ENCODE measurements around the gene DPP10. TPM values are rescaled to one million over a fixed set of nuclear protein-coding genes. Genes with fewer than 3 reads are reported as not detected.

Gene DPP10
- total RNA-seq, 1 donor from 2014 or later, result 6.5 TPM

DNA sequence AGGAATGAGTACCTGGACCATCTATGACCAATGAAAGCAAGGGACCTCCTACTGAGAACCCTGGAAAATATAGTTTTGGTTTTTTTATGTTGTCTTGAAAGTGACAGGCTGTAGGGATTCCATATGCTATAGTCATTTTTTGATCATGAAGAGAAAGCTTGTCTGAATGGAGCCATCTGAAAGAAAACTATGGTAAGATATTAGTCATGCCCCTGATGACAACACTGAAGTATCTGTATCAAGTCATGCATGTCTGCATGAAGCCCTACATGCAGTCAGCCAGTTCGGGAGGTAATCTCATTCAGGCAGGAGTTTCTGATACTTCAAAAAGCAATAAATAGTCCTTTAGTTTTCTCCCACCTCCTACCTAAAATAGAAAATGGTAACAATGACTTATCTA lies 1042.0 kb downstream of the DPP10 start:
- no peaks in the 10 kb centered on the region for H3K36me3 Mint-ChIP-seq
- no peaks in the 10 kb centered on the region for H3K9me3 ChIP-seq (ENCODE audit: low read depth)
- H3K27me3 Mint-ChIP-seq (ENCODE audit: insufficient read depth, low read depth), result peaks cover 3% of the 10 kb centered on the region
- H3K27ac ChIP-seq, result no peak overlapping the region
- H4K20me1 ChIP-seq (ENCODE audit: low read depth), result no peaks in the 10 kb centered on the region
- no peak overlapping the region for H3K9ac ChIP-seq
- no peak overlapping the region for H3K4me3 Mint-ChIP-seq
- H3K27me3 ChIP-seq, result no peaks in the 10 kb centered on the region
- no peaks in the 10 kb centered on the region for H3F3A ChIP-seq (ENCODE audit: low read depth)
- TF ChIP-seq EZH2 (IDR thresholded peaks at IDR 0.05), result no peak
- TF ChIP-seq EZH2phosphoT487 (IDR thresholded peaks at IDR 0.05), result no peak
- TF ChIP-seq, protein P1, sequence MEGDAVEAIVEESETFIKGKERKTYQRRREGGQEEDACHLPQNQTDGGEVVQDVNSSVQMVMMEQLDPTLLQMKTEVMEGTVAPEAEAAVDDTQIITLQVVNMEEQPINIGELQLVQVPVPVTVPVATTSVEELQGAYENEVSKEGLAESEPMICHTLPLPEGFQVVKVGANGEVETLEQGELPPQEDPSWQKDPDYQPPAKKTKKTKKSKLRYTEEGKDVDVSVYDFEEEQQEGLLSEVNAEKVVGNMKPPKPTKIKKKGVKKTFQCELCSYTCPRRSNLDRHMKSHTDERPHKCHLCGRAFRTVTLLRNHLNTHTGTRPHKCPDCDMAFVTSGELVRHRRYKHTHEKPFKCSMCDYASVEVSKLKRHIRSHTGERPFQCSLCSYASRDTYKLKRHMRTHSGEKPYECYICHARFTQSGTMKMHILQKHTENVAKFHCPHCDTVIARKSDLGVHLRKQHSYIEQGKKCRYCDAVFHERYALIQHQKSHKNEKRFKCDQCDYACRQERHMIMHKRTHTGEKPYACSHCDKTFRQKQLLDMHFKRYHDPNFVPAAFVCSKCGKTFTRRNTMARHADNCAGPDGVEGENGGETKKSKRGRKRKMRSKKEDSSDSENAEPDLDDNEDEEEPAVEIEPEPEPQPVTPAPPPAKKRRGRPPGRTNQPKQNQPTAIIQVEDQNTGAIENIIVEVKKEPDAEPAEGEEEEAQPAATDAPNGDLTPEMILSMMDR (IDR thresholded peaks at IDR 0.05), result no peak
- no peak overlapping the region for H3K4me3 ChIP-seq
- no peaks in the 10 kb centered on the region for H3K79me2 ChIP-seq (ENCODE audit: low read depth)
- no peak for DNase-seq (ENCODE audit: low spot score)
- H3K4me2 ChIP-seq, result no peak overlapping the region
- no peaks in the 10 kb centered on the region for H3K4me1 Mint-ChIP-seq
- H3K4me1 ChIP-seq, result no peaks in the 10 kb centered on the region
- no peaks in the 10 kb centered on the region for H3K9me3 Mint-ChIP-seq
- H2AFZ ChIP-seq (replicated peaks), result no peak overlapping the region
- H3K36me3 ChIP-seq, result no peaks in the 10 kb centered on the region
- no peak overlapping the region for H3K27ac Mint-ChIP-seq

DNA sequence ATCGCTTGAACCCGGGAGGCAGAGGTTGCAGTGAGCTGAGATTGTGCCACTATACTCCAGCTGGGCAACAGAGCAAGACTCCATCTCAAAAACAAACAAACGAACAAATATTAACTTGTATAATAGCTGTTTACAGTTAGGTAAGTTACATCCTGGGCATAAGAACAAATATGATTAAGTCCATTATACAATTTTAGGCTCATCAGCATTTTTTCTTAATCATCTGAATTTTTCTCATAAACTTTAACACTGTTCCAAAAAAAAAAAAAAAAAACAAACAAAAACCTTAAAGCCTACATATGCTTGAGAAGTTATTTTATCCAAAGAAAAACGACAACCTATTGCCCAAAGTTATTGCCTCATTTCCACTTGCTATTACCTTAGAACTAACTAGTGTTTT lies 1042.5 kb downstream of the DPP10 start:
- Histone ChIP-seq H3K4me2 (no peak overlapping the region), H3K4me1 (no peaks in the 10 kb centered on the region), H3K36me3 (no peaks in the 10 kb centered on the region), H3K9me3 (ENCODE audit: low read depth) (no peaks in the 10 kb centered on the region), H3F3A (ENCODE audit: low read depth) (no peaks in the 10 kb centered on the region), H3K27ac (no peak overlapping the region), H2AFZ (replicated peaks) (no peak overlapping the region), H4K20me1 (ENCODE audit: low read depth) (no peaks in the 10 kb centered on the region), H3K9ac (no peak overlapping the region), H3K27me3 (no peaks in the 10 kb centered on the region), H3K79me2 (ENCODE audit: low read depth) (no peaks in the 10 kb centered on the region), H3K4me3 (no peak overlapping the region)
- TF ChIP-seq EZH2 (IDR thresholded peaks at IDR 0.05) (no peak), EZH2phosphoT487 (IDR thresholded peaks at IDR 0.05) (no peak)
- TF ChIP-seq, protein P1 (IDR thresholded peaks at IDR 0.05), result no peak
- Mint-ChIP-seq H3K4me3 (no peak overlapping the region), H3K4me1 (no peaks in the 10 kb centered on the region), H3K27ac (no peak overlapping the region), H3K27me3 (ENCODE audit: insufficient read depth, low read depth) (peaks cover 3% of the 10 kb centered on the region), H3K9me3 (no peaks in the 10 kb centered on the region), H3K36me3 (no peaks in the 10 kb centered on the region)
- DNase-seq (ENCODE audit: low spot score), result no peak

DNA sequence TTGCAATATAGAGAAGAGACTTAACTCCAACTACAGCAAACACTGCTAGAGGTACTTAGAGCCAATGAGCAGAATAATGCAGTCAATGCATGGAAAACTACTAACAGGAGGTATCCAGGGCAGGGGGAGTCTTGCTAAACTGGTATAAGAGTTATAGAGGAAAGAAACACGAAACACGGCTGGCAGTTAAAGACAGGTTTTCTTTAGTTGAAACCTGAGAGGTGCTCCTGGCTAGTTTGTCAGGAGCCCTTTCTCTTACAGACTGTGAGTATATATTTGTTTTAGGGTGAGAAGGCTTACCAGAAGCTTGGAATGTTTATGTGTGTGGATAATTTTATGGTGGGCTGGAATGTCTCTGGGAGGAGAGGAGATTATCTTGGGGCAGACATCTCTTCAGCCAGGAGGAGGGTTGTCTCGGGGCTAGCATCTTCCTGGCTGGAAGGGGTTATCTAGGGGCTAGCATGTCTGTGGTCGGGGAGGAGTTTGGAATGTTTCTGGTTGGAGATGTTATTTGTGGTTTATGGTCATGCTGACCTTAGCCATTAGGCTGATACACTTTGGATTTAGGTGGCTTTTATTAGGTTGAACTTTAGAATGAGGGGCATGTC lies 1048.8 kb downstream of the DPP10 start:
- Mint-ChIP-seq H3K27me3 (ENCODE audit: insufficient read depth, low read depth) (no peaks in the 10 kb centered on the region), H3K9me3 (no peaks in the 10 kb centered on the region), H3K27ac (no peak overlapping the region), H3K36me3 (no peaks in the 10 kb centered on the region), H3K4me3 (no peak overlapping the region), H3K4me1 (no peaks in the 10 kb centered on the region)
- H3K36me3 ChIP-seq, result no peaks in the 10 kb centered on the region
- H4K20me1 ChIP-seq (ENCODE audit: low read depth), result no peaks in the 10 kb centered on the region
- H3K27me3 ChIP-seq, result no peaks in the 10 kb centered on the region
- no peaks in the 10 kb centered on the region for H3K79me2 ChIP-seq (ENCODE audit: low read depth)
- H3K4me3 ChIP-seq, result no peak overlapping the region
- TF ChIP-seq, protein P1 (IDR thresholded peaks at IDR 0.05), result no peak
- TF ChIP-seq EZH2phosphoT487 (IDR thresholded peaks at IDR 0.05) (no peak), EZH2 (IDR thresholded peaks at IDR 0.05) (no peak)
- H3K9ac ChIP-seq, result no peak overlapping the region
- H3K27ac ChIP-seq, result no peak overlapping the region
- no peak overlapping the region for H3K4me2 ChIP-seq
- no peak overlapping the region for H2AFZ ChIP-seq (replicated peaks)
- H3K9me3 ChIP-seq (ENCODE audit: low read depth), result no peaks in the 10 kb centered on the region
- no peaks in the 10 kb centered on the region for H3F3A ChIP-seq (ENCODE audit: low read depth)
- no peaks in the 10 kb centered on the region for H3K4me1 ChIP-seq
- DNase-seq (ENCODE audit: low spot score), result no peak

Measured in neural progenitor cell (in vitro differentiated cells).